ENCODE results near the gene TEAD1.

TEAD1 gene

GRCh38 chr11:12811861-12812260 is 137.6 kb downstream of the TEAD1 start:
- DNase-seq (ENCODE audit: low spot score) = no peak

- DNase-seq (ENCODE audit: low spot score) = no peak
These were observed 138.6 kb downstream of the TEAD1 start for GRCh38 chr11:12812849-12813248.

- DNase-seq (ENCODE audit: low spot score) = peak; percentile 34
These were observed 139.4 kb downstream of the TEAD1 start for GRCh38 chr11:12813371-12814225.

GRCh38 chr11:12815129-12815480 is 140.9 kb downstream of the TEAD1 start:
- DNase-seq (ENCODE audit: low spot score) = no peak

- DNase-seq (ENCODE audit: low spot score) = no peak
These were observed 141.8 kb downstream of the TEAD1 start for GRCh38 chr11:12815931-12816494.

GRCh38 chr11:12817681-12818332 is 143.6 kb downstream of the TEAD1 start:
- no peak for DNase-seq (ENCODE audit: low spot score)

GRCh38 chr11:12818333-12819015 is 144.3 kb downstream of the TEAD1 start:
- DNase-seq (ENCODE audit: low spot score) = peak; percentile 65

GRCh38 chr11:12822392-12823022 is 148.3 kb downstream of the TEAD1 start:
- DNase-seq (ENCODE audit: low spot score) = no peak

GRCh38 chr11:12824281-12825041 is 150.2 kb downstream of the TEAD1 start:
- no peak for DNase-seq (ENCODE audit: low spot score)

GRCh38 chr11:12826441-12826840 is 152.2 kb downstream of the TEAD1 start:
- DNase-seq (ENCODE audit: low spot score) = no peak

GRCh38 chr11:12827369-12827768 is 153.1 kb downstream of the TEAD1 start:
- DNase-seq (ENCODE audit: low spot score) = no peak

- DNase-seq (ENCODE audit: low spot score) = peak; percentile 70
These were observed 153.9 kb downstream of the TEAD1 start for GRCh38 chr11:12827929-12828812.

- DNase-seq (ENCODE audit: low spot score) = no peak
These were observed 154.9 kb downstream of the TEAD1 start for GRCh38 chr11:12829131-12829530.

- DNase-seq (ENCODE audit: low spot score) = no peak
These were observed 155.5 kb downstream of the TEAD1 start for GRCh38 chr11:12829540-12830314.

GRCh38 chr11:12831471-12832202 is 157.4 kb downstream of the TEAD1 start:
- DNase-seq (ENCODE audit: low spot score) = no peak

GRCh38 chr11:12832480-12833224 is 158.4 kb downstream of the TEAD1 start:
- DNase-seq (ENCODE audit: low spot score) = no peak

- DNase-seq (ENCODE audit: low spot score) = no peak
These were observed 159.9 kb downstream of the TEAD1 start for GRCh38 chr11:12834166-12834565.

GRCh38 chr11:12834630-12835029 is 160.4 kb downstream of the TEAD1 start:
- DNase-seq (ENCODE audit: low spot score) = no peak
